ENCODE measurements around the gene FAM161A. TPM values are rescaled to one million over a fixed set of nuclear protein-coding genes. Genes with fewer than 3 reads are reported as not detected.

FAM161A gene
- total RNA-seq, 1 experiment from 2014 or later, result 8.4 TPM

- no peak for DNase-seq (ENCODE audit: extremely low read depth, low read depth)
Measured at GRCh38 chr2:61787941-61788563, 65.8 kb downstream of the FAM161A start.

GRCh38 chr2:61786876-61787275 is 67.0 kb downstream of the FAM161A start:
- DNase-seq (ENCODE audit: extremely low read depth, low read depth), result no peak

GRCh38 chr2:61785583-61785982 is 68.3 kb downstream of the FAM161A start:
- DNase-seq (ENCODE audit: extremely low read depth, low read depth), result no peak

- DNase-seq (ENCODE audit: extremely low read depth, low read depth), result no peak
Measured at GRCh38 chr2:61784643-61785042, 69.2 kb downstream of the FAM161A start.

GRCh38 chr2:61775956-61776570 is 77.8 kb downstream of the FAM161A start:
- no peak for DNase-seq (ENCODE audit: extremely low read depth, low read depth)

Small RNA genes lying within 50 kb of the gene (small RNA-seq; reads per million reads assigned to genes)
- gene RPS24P7, result 0 reads per million in 2 experiments

Other genes with a start within 250 kb of the FAM161A start
- 304 and 317 TPM in 2 replicates for gene CCT4, start 34.6 kb upstream of the FAM161A start, total RNA-seq (2014; rRNA removed; shearing (Covaris generic))
- 26.9 and 29.1 TPM in 2 replicates for gene COMMD1, start 51.6 kb upstream of the FAM161A start, total RNA-seq (2014; rRNA removed; shearing (Covaris generic))

Measured in NCI-H460 (cell line).